GM18519 (cell line): ENCODE measurements around the gene ZNF669.
"Not testable (repeated sequence)": the region's sequence is repeated elsewhere in the genome, so short reads cannot be mapped to it uniquely, and the experiment has no call there.

ENCODE experiments used
- ATAC-seq: cut with Tn5 transposase; IDR thresholded peaks from one replicate; pipeline ENCODE4 v1.9.1; 2021; ENCODE audit warnings: mild to moderate bottlenecking, moderate library complexity; ENCODE audit not compliant: unreplicated experiment, low FRiP score

ZNF669 gene

DNA sequence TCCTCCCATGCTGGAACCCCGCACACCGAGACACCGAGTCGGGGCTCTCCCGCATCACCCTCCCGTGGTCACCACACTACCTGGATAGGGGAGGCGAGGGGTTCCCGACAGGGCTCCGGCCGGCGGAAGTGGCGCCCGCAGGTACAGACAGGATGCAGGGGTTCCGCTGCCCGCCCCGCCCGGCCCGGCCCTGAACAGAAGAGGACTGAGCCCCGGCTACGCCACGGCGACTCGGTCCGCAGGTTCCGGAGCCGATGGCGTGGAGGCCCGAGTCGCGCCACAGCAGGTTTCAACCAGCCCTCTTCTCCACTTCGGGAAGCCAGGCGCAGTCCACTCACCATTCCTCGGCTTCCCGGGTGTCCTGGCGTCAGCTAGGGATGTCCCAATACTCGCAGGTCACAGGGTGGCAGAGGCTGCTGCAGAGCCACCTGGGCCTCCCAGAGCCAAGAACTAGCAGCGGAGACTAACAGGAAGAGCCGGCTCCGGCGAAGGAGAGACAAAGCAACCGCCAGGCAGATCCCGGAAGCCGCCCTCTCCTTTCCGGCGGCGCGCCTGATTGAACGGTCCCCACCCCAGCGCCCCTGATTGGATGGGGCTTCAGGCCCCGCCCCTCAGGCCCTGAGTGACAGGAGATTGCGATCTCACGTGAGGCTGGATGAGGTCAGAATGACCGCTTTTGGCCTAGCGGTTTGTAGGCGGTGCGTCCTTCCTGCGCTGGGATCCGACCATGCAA is at the start of gene ZNF669:
Gene ZNF669 (minus strand): TSS at position 498 of the 733 bp plus-strand sequence. CDS start 157 bp downstream, at position 341.
- peak; percentile 99 for ATAC-seq

DNA sequence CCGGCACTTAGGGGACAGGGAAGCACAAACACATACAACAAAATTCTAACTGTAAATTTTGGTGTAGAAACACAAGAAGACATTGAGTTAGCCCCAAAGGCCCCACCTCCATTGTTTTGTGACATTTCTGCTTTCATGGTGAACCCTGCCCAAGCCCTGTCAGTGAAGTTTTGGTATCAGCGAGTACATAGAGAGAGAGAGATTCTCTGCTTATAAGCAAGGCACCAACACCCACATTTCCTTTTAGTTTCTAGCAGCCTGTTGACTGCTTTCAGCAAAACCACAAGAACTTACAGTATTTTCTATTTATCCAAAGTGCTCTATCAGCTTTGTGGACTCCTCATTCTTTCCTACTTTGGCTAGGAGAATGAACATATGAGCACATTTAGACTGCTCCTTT is 43.6 kb upstream of the ZNF669 start:
- ATAC-seq = no peak

DNA sequence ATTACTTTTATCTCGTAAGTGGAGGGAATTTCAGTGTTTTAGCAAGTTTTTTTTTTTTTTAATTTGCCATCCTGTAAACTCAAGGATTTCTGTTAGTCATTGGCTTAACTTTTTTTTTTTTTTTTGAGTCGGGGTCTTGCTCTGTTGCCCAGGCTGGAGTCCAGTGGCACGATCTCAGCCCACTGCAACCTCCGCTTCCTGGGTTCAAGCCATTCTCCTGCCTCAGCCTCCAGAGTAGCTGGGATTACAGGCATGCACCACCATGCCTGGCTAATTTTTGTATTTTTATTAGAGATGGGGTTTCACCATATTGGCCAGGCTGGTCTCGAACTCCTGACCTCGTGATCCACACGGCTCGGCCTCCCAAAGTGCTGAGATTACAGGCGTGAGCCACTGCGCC is 43.0 kb upstream of the ZNF669 start:
- not testable (repeated sequence) for ATAC-seq

DNA sequence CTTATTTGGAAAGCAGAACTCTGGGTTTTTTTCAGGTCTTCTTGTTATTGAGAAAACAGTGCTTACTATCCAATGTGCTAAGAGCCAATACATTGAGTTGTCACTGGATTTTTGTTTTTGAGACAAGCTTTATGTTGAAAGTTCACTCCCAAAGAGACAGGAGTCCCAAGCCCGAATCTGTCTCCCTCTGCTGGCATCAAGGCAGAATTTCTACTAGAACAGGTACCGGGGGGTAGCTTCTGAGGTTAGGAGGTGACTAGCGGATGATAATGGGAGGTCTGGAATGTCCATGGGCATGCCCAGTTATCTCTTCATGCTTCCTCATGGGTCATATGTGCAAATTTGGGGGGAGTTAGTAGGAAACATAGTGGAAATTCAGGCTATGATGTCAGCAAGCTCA is 42.5 kb upstream of the ZNF669 start:
- no peak for ATAC-seq

DNA sequence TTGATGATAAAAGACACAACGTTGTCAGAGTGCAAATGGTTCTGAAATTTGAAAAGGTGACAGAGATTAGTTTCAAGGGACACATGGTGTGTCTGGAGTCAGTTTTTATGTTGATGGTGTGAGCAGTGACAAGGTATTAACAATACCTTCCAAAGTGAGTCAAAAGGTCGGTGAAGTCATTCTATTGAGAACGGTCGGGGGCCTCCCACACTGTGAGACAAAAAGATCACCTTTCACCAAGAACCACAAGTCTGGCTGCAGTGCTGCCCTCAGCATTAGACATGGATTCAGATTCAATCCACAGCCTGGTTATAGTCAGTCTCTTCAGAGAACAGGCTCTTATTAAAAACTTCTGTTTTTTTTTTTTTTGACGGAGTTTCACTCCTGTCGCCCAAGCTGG is 41.1 kb upstream of the ZNF669 start:
- no peak for ATAC-seq

DNA sequence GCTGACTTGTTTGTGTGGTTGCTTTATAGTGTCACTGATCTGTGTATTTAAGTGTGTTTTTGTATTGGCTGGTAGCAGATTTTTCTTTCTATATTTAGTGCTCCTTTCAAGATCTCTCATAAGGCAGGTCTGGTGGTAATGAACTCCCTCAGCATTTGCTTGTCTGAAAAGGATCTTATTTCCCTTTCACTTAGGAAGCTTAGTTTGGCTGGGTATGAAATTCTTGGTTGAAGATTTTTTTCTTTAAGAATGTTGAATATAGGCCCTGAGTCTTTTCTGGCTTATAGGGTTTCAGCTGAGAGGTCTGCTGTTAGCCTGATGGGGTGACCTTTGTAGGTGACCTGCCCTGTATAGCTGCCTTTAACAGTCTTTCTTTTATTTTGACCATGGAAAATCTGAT is 35.4 kb upstream of the ZNF669 start:
- not testable (repeated sequence) for ATAC-seq

DNA sequence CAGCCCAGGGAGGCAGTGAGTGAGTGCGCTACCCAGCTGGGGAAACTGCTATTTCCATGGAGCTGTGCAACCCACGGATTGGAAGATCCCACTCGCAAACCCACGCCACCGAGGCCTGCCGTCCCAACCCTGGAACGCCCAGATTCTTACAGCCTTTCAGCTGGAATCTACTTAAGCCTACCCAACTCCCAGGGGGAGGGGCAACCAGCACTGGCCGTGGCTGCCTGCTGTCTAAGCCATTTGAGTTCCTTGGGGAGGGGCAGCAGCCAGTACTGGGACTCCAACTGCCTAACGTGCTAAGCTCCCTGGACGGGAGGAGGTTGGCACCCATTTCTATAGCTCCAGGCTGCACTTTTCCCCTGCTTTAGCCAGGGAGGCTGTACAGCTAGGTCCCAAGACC is 27.1 kb upstream of the ZNF669 start:
- no peak for ATAC-seq

DNA sequence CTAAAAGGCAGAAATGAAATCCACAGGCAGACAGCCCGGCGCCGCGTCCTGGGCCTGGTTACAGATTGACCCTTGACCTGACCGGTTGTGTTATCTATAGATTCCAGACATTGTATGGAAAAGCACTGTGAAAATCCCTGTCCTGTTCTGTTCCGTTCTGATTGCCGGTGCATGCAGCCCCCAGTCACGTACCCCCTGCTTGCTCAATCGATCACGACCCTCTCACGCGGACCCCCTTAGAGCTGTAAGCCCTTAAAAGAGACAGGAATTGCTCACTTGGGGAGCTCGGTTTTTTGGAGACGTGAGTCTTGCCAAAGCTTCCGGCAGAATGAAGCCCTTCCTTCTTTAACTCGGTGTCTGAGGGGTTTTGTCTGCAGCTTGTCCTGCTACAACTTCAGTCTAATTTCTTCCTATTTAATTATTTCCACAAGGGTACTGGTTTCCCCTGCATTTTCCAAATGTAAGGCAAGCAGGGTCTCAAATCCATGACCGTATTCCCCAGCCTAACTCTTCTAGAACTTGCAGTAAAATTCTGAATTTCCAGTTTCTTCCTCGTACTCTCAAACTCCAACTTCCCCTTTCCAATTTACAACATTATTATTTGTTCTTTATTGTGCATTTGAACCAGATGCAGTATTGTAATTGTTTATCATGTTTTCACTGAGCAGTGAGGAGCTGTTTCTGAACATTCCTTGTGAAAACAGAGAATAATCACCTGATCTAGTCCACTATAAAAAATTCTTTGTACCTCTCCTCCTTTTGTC is 23.5 kb upstream of the ZNF669 start:
- not testable (repeated sequence) for ATAC-seq

DNA sequence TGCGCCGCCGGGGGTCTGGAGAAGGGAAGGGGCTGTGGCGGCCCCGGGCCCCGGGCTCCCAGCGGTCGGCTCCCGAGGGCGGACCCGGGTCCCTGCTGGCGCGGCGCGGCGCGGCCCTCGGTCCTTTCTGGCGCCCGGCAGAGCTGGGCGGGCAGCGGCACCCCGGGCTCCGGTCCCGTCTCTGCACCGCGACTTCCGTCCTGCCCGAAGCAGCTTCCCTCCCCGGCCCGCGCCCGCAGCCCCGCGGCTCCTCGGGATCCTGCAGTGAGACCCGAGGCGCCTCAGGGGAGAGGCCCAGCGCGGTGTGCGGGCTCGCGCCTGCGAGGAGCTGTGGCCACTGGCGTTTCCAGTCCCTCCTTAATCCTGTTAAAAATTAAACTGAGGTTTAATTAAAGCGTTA is 22.4 kb upstream of the ZNF669 start:
- peak; percentile 30 for ATAC-seq

DNA sequence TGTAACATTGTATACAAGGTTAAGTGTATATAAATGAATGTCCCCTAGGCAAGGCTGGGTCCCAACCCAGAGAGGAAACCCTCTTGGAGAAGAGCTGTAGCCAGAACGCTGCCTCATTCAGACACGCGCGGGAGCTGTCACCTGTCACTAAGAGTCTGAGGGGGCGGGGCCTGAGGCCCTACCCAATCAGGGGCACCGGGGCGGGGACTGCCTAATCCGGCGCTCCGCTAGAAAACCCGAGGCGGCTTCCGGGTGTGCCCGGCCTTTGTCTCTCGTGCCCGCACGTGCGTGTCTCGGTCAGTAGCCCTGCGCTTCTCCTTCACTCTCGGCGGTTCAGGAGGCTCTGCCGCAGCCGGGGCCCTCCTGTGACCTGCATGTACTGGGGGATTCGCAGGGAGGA is 22.0 kb upstream of the ZNF669 start:
- ATAC-seq = peak; percentile 98

DNA sequence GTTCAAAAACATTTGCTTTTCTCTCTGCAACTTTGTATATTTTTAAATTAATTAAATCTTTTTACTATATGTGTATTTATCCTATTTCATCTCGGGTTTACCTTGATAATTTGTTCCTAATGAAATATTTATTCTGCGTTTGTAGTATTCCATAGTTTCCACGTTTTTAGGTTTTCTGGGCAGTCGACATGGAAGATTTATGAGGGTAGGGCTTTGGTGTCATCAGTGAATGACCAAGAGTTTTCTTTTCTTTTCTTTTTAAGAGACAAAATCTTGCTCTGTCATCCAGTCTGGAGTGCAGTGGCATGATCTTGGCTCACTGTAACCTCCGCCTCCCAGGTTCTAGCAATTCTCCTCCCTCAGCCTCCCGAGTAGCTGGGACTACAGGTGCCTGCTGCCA is 17.2 kb upstream of the ZNF669 start:
- ATAC-seq = no peak

DNA sequence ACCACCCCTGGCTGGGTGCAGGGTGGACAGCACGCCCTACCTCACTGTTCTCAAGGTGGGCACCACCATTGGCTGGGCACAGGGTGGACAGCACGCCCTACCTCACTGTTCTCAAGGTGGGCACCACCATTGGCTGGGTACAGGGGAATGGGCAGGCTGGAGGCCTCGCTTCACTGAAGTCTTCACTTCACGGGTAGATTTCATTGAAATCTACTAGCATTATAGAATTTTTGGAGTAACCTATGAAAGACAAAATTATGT is 16.2 kb upstream of the ZNF669 start:
- ATAC-seq = not testable (repeated sequence)

DNA sequence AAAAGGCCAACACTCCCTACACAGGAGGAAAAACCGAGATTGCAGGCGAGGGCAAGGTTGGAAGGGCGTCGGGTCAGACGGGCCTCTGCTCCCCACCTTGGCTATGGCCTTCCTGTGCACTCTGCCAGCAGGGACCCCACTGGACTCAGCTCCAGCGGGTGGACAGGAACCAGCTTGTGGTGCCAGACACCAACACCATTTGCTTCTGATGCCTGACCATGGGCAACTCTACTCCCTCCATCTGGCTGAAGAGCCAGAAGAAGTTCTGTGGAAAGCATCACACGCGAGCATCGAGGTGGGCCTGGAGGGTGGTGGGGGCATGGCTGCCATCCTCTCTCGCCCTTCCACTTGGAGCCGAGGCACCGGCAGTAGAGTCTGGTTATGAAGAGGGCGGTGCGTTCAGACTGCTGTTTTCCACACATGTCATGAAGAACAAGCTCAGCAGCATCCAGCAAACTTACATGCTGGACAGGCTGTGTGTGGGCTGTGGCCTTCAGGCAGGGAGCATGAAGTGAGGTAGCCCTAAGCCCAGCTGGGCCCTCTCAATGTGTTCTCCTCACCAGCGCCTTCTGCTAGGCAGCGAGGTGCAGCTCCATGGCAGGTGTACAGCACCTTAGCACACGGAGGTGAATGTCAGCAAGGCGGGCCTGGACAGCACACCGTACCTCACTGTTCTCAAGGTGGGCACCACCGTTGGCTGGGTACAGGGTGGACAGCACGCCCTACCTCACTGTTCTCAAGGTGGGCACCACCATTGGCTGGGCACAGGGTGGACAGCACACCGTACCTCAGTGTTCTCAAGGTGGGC is 15.6 kb upstream of the ZNF669 start:
- ATAC-seq = no peak

DNA sequence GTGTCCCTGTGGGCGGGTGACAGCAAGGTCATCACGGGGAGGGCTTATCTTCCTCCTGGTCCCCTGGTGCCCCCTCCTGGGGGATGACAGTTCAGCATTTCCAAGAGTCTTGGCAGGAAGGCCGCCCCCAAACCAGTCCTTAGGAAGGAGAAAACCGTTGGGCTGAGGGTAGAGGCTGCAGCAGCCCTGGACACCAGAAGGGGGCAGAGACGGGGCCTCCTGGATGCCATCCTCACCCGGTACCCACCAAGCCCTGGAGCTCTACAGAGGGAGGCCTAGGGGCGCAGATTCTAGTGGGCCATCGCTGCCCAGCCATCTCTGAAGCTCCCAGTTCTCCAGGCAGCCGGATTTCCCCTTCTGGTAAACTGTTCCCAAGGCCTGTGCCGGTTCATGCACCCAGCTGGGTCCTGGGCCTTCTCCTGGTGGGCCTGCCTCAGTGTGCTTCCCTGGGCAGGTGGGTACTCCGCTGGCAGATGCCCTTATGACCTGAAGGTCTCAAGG is 14.8 kb upstream of the ZNF669 start:
- ATAC-seq = no peak

DNA sequence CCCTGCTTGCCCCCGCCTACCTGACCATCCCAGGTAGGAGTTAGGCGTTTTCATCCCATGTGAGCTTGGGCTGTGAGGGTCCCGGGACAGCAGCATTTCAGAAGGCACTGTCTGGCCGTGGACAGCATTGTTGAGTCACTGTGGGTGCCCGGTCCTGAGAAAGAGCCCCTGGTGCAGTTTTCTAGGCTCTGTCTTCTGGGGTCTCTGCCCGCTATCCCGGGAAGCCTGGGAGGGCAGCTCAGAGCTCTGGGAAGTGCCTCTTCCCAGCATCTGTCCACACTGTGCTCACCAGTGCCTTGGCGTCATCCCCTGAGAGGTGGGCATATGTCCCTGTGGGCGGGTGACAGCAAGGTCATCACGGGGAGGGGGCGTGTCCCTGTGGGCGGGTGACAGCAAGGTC is 11.4 kb upstream of the ZNF669 start:
- ATAC-seq = no peak

DNA sequence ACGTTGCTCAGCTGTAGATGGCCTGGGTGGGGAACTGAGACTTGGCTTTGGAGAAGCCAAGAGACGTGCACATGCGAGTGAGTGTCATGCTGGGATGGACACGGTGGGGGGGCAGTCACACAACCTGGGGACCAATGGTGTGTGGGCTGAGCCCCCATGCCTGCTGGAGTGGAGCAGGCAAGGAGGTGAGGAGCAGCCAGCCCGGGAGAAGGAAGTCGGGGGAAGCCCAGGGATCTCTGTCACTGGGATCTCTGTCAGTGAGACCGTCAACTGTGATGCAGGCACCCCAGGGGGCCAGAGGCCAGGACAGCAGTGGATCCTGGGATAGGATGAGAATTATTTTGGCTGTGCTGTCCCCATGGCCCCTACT is 11.0 kb upstream of the ZNF669 start:
- ATAC-seq = no peak

DNA sequence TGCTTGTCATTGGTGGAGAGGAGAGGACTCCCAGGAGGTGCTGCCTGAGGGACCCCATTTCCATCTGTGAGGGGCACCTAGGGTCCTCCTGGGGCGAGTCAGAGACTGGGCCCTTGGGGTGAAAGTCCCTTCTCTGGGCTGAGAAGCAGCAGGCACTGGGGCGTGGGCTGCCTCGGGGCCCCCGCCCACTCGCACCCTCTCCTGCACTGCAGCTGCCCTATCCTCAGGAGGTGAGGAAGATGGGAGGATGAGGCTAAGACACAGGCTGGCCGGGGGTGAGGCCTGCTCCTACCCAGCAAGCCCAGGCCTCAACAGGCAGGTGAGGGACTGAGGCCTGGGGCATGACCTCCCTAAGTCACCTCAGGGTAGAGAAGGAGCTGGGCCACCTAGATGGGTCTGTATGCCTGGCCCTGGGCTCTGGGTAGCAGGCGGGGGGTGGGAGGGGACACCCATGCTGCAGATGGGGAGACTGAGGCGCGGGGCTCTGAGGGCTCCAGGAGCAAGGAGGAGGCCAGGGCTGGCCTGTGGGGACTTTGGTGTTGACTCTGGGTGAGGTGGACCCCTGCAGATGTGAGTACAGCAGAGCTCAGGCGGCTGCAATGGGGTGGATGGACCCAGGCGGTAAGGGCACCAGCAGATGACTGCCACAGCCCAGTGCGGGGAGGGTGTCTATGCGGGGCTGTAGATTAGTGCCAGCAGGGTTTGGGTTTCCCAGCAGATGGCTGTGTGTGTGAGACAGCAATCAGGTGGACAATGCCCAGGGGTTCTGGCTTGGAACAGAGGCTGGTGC is 10.4 kb upstream of the ZNF669 start:
- no peak for ATAC-seq

DNA sequence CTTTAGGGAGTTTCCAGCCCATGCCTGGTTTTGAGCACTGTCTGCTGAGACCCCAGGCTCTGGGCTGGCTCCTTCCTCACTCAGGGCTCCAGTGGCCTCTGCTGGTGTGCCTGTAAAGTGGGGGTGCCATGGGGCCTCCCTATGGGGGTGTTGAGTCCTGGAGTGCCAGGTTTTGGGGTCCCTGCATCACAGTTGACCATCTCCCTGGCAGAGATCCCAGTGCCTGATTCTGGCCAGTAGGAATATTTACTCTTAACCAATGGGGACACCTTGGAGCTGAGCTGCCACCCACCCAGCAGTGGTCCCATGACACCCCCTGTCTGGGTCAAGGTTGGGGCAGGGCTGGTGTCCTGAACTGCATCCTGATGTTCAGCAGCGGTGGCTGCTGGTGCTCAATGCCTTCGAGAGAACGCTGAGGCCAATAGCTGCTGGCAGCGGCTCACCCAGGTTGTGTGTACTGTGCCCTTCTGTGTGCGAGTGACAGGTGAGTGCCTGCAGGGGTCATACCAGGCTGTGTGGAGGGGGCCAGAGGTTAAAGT is 9.6 kb upstream of the ZNF669 start:
- no peak for ATAC-seq

DNA sequence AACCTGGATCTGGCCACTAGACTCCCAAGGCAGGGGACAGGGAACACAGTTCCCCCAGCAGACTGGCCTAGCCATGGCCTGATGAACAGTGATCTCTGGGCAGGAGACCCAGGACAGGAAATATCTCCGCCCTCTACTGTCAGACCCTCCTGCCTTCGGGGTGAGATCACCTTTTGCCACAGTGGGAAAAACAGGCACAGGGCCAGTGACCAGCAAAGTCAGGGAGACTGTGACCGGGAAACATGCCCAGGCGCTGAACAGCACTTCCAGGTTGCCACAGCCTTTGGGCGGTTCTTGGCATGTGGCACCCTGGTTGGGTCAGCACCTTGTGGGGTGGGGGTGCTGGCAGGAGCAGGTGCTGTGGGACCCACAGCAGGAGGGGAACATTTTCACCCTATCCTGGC is 8.9 kb upstream of the ZNF669 start:
- no peak for ATAC-seq

DNA sequence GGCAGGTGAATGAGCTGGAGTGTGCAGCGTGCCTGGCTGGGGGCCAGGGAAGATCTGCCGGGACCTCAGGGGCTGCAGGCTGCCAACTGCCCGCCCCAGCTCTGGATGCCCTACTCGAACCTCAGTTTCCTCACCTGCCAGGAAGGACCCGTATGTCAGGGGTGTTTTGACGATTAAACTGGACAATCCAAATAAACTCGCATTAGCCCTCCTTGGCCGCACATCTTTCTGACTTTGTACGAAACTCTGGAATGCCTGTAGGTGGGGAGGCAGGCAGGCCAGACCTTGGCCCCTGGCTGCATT is 8.3 kb upstream of the ZNF669 start:
- ATAC-seq = no peak
